ENCODE measurements around the gene SRC.

DNA sequence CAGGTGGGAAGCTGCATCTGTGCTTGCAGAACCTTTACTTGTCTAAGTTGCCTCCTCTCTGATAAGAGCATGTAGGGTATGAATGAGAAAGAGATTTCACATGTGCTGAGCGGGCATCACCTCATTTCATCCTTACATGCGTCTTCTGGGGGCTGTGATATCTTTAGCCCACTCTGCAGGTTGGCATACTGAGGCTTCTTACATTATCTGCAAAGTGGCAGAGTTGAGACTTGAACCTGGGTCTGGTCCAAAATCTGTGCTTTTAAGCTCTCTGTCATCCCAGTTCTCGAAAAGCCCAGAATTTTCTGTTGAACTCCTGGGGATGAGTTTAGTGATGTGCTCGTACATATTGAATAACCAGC, 2.0 kb upstream of the SRC start:
- TF ChIP-seq POLR2AphosphoS5 (IDR thresholded peaks at IDR 0.05; ENCODE audit: low read depth, low read length), result no peak
- no peak for TF ChIP-seq POLR2A (IDR thresholded peaks at IDR 0.05; ENCODE audit: borderline replicate concordance, extremely low read depth, insufficient read depth, insufficient read length)
- TF ChIP-seq, protein P1, sequence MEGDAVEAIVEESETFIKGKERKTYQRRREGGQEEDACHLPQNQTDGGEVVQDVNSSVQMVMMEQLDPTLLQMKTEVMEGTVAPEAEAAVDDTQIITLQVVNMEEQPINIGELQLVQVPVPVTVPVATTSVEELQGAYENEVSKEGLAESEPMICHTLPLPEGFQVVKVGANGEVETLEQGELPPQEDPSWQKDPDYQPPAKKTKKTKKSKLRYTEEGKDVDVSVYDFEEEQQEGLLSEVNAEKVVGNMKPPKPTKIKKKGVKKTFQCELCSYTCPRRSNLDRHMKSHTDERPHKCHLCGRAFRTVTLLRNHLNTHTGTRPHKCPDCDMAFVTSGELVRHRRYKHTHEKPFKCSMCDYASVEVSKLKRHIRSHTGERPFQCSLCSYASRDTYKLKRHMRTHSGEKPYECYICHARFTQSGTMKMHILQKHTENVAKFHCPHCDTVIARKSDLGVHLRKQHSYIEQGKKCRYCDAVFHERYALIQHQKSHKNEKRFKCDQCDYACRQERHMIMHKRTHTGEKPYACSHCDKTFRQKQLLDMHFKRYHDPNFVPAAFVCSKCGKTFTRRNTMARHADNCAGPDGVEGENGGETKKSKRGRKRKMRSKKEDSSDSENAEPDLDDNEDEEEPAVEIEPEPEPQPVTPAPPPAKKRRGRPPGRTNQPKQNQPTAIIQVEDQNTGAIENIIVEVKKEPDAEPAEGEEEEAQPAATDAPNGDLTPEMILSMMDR (IDR thresholded peaks at IDR 0.05 in 2 of 3, conservative IDR thresholded peaks at IDR 0.05 in 1 of 3; ENCODE audit: borderline replicate concordance in 1 of 3, insufficient read depth in 1 of 3, low read depth in 2 of 3, low read length in 2 of 3), result no peak
- no peak for TF ChIP-seq SRF (IDR thresholded peaks at IDR 0.05; ENCODE audit: low read depth)
- TF ChIP-seq TCF7L2 (IDR thresholded peaks at IDR 0.05; ENCODE audit: borderline replicate concordance, extremely low read depth, insufficient read depth, insufficient read length), result no peak
- TF ChIP-seq EZH2 (IDR thresholded peaks at IDR 0.05), result no peak
- TF ChIP-seq, protein P2, sequence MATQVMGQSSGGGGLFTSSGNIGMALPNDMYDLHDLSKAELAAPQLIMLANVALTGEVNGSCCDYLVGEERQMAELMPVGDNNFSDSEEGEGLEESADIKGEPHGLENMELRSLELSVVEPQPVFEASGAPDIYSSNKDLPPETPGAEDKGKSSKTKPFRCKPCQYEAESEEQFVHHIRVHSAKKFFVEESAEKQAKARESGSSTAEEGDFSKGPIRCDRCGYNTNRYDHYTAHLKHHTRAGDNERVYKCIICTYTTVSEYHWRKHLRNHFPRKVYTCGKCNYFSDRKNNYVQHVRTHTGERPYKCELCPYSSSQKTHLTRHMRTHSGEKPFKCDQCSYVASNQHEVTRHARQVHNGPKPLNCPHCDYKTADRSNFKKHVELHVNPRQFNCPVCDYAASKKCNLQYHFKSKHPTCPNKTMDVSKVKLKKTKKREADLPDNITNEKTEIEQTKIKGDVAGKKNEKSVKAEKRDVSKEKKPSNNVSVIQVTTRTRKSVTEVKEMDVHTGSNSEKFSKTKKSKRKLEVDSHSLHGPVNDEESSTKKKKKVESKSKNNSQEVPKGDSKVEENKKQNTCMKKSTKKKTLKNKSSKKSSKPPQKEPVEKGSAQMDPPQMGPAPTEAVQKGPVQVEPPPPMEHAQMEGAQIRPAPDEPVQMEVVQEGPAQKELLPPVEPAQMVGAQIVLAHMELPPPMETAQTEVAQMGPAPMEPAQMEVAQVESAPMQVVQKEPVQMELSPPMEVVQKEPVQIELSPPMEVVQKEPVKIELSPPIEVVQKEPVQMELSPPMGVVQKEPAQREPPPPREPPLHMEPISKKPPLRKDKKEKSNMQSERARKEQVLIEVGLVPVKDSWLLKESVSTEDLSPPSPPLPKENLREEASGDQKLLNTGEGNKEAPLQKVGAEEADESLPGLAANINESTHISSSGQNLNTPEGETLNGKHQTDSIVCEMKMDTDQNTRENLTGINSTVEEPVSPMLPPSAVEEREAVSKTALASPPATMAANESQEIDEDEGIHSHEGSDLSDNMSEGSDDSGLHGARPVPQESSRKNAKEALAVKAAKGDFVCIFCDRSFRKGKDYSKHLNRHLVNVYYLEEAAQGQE (IDR thresholded peaks at IDR 0.05; ENCODE audit: low read depth), result no peak
- TF ChIP-seq EZH2phosphoT487 (IDR thresholded peaks at IDR 0.05; ENCODE audit: borderline replicate concordance), result no peak

All from HCT116 (cell line).